Endothelial cell of umbilical vein (primary cell): ENCODE results near the gene DNA2.

ENCODE experiments used
- CTCF ChIP-seq, 2 donors: IDR thresholded peaks; 1 replicate in 1 of 2; 2 replicates in 1 of 2; pipeline ENCODE4 v1.5.1; 2011; ENCODE audit warnings: low read length in 2 of 2, mild to moderate bottlenecking in 2 of 2, moderate library complexity in 2 of 2, control low read depth in 1 of 2, inconsistent platforms in 1 of 2, low read depth in 1 of 2; ENCODE audit not compliant: insufficient read depth in 1 of 2; ENCODE audit errors: extremely low read depth in 1 of 2
- EZH2 ChIP-seq: IDR thresholded peaks from 2 replicates; pipeline ENCODE4 v1.6.1; 2012; ENCODE audit warnings: borderline replicate concordance, low read depth, mild to moderate bottlenecking, moderate library complexity, low read length, inconsistent platforms; ENCODE audit not compliant: severe bottlenecking
- FOS ChIP-seq: IDR thresholded peaks from 2 replicates; pipeline ENCODE4 v1.6.1; 2011; ENCODE audit warnings: mild to moderate bottlenecking, low read length, moderate library complexity, borderline replicate concordance; ENCODE audit not compliant: insufficient read depth
- JUN ChIP-seq: IDR thresholded peaks from 2 replicates; pipeline ENCODE4 v1.6.1; 2011; ENCODE audit warnings: borderline replicate concordance, low read depth; ENCODE audit not compliant: insufficient read length, insufficient read depth
- MYC ChIP-seq: IDR thresholded peaks from one replicate; pipeline ENCODE4 v1.6.1; 2011; ENCODE audit warnings: mild to moderate bottlenecking, low read depth, low read length
- POLR2A ChIP-seq: IDR thresholded peaks from 2 replicates; pipeline ENCODE4 v1.6.1; 2012; ENCODE audit warnings: low read depth, mild to moderate bottlenecking, control low read depth, low read length
- POLR2AphosphoS5 ChIP-seq: IDR thresholded peaks from 2 replicates; pipeline ENCODE4 v1.6.1; 2012; ENCODE audit warnings: low read depth, mild to moderate bottlenecking, control low read depth, low read length, moderate library complexity; ENCODE audit not compliant: insufficient read depth
- TF ChIP-seq, protein P1 (sequence below): IDR thresholded peaks from 2 replicates; pipeline ENCODE4 v1.6.1; 2011; ENCODE audit not compliant: insufficient read depth, insufficient read length

DNA sequence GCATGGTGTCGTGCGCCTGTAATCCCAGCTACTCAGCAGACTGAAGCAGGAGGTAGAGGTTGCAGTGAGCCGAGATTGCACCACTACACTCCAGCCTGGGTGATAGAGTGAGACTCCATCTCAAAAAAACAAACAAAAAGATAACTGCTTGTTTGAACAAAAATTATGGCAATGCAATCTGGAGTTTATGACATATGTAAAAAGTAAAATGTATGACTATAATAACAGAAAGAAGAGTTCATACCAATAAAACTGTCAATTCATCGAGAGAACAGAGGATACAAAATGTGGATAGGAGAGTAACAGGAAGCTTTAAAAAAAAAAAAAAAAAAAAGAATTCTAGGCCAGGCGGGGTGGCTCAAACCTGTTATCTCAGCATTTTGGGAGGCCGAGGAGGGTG, 36.3 kb upstream of the DNA2 start:
- TF ChIP-seq CTCF (IDR thresholded peaks at IDR 0.05; ENCODE audit: extremely low read depth in 1 of 2, insufficient read depth in 1 of 2, low read depth in 1 of 2, low read length in 2 of 2), result no peak
- no peak for TF ChIP-seq EZH2
- TF ChIP-seq POLR2A, result no peak
- TF ChIP-seq POLR2AphosphoS5, result no peak
- no peak for TF ChIP-seq FOS
- TF ChIP-seq JUN, result no peak
- TF ChIP-seq, protein P1, sequence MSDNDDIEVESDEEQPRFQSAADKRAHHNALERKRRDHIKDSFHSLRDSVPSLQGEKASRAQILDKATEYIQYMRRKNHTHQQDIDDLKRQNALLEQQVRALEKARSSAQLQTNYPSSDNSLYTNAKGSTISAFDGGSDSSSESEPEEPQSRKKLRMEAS, result no peak
- TF ChIP-seq MYC, result no peak
